ENCODE measurements around the gene BIN1.

- TF ChIP-seq EZH2 (IDR thresholded peaks at IDR 0.05; ENCODE audit: borderline replicate concordance, insufficient read depth, low read length, poor library complexity, severe bottlenecking) (no peak), CTCF (IDR thresholded peaks at IDR 0.05; ENCODE audit: poor library complexity, severe bottlenecking) (no peak), SMC3 (conservative IDR thresholded peaks at IDR 0.05; ENCODE audit: poor library complexity) (no peak), TAF1 (IDR thresholded peaks at IDR 0.05; ENCODE audit: low read depth) (no peak), MXI1 (conservative IDR thresholded peaks at IDR 0.05; ENCODE audit: poor library complexity, severe bottlenecking) (no peak), EP300 (conservative IDR thresholded peaks at IDR 0.05; ENCODE audit: poor library complexity, severe bottlenecking) (no peak), REST (IDR thresholded peaks at IDR 0.05; ENCODE audit: borderline replicate concordance) (no peak)
Observed at GRCh38 chr2:127117603-127118002, 10.6 kb upstream of the BIN1 start.
